Kidney glomerular epithelial cell (primary cell): Measurements from ENCODE around the gene KRTAP10-1.
"Not testable (repeated sequence)": the region's sequence is repeated elsewhere in the genome, so short reads cannot be mapped to it uniquely, and the experiment has no call there.

Source experiments
- DNase-seq: peaks from one replicate; lab custom pipeline; 2025; lab: John Stamatoyannopoulos, UW

Gene KRTAP10-1

GRCh38 chr21:44571296-44571695, 31.3 kb upstream of the KRTAP10-1 start:
- DNase-seq, result no peak

GRCh38 chr21:44569861-44570517, 30.0 kb upstream of the KRTAP10-1 start:
- DNase-seq, result no peak

GRCh38 chr21:44568667-44569556, 28.9 kb upstream of the KRTAP10-1 start:
- DNase-seq, result no peak

- DNase-seq, result no peak
Measured at GRCh38 chr21:44568261-44568660, 28.3 kb upstream of the KRTAP10-1 start.

- DNase-seq, result no peak
Measured at GRCh38 chr21:44567481-44568171, 27.6 kb upstream of the KRTAP10-1 start.

DNA sequence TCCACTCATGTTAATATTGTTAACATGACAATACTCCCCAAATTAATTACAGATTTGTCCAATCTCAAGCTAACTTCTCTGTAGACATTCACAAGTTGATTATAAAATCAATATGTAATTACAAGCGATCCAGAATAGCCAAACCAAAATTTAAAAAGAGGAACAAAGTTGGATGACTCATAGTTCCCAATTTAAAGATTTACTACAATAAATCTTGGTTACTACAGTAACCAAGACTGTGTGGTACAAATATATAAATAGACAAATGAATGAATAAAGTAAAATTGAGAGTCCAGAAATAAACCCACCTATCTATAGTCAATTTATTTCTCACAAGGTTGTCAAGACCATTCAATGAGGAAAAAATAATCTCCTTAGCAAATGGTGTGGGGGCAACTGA, 26.4 kb upstream of the KRTAP10-1 start:
- no peak for DNase-seq

GRCh38 chr21:44564886-44565598, 25.0 kb upstream of the KRTAP10-1 start:
- DNase-seq, result no peak

GRCh38 chr21:44564099-44564498, 24.1 kb upstream of the KRTAP10-1 start:
- no peak for DNase-seq

DNA sequence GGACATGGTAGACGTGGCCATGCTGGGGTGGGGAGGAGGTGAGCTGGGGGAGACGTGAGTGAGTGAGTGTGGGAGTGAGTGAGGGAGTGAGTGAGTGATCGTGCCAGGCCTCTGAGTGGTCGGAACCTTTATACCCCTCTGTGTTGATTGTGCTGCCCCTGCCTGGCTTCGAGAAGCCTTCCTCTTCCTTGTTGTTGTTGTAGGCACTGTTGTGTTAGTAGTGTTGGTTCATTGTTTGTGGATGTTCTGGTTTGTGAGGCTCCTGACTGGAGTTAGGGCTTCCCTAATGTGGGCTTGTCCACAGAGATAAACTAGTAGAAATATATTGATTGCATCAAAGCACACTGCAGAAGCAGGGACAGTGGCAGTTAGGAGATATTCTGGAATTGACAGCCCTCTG, 18.7 kb upstream of the KRTAP10-1 start, which contains the start of gene KRTAP10-3:
KRTAP10-3 (minus strand) TSS at position 101 of the 400 bp plus-strand sequence; CDS start at position 21, 80 bp downstream.
- no peak for DNase-seq

GRCh38 chr21:44558329-44558675, 18.3 kb upstream of the KRTAP10-1 start:
- not testable (repeated sequence) for DNase-seq

GRCh38 chr21:44557491-44558328, 17.7 kb upstream of the KRTAP10-1 start:
- DNase-seq, result no peak

- no peak for DNase-seq
Measured at GRCh38 chr21:44556879-44557278, 16.9 kb upstream of the KRTAP10-1 start.

DNA sequence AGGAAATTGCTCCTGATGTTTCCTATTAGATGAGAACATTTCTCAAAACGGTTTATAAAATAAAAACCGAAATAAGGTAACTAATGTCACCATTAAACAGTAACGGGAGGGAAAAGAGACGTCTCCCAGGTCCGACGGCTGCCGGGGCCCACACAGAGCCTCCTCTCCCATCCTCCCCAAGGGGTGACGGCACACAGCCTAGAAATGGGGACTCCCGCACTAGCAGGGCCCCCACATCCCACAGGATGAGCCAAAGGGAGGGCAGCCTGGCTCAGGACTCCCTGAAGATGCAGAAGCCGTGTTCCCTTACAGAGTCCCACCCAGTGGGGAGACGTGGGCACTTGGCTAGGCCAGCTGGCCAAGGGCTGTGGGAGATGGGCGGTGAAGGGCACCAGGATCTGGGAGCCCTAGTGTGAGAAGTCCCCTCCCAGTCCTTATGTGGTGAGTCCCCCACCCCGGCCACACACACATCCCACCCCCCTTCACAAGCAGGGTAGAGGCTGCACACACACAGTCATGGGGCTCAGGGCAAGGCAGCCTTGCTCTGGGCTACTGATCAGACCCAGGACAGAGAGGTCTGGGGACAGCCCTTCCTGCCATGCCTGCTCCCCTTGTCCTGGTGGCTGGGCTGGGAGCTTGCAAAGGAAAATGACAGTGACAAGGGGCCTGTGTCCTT, 15.3 kb upstream of the KRTAP10-1 start:
- no peak for DNase-seq

DNA sequence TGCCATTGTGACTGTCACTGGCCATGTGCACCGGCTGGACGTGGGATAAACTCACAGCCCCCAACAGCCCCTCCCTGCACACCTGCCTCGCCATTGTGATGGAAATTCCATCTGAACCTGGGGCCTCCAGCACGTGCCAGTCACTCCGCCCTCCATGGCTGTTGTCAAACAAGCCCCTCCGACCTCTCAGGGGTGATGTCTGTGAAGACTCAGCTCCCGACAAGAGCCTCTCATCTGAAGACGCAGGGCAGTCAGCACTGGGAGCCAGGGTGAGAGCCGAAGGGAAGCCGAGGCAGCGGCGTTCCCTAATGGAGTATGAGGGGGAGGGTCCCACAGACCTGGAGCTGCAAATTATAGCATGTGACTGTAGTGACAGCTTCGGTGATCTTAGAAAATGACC, 12.7 kb upstream of the KRTAP10-1 start:
- no peak for DNase-seq

- no peak for DNase-seq
Measured at GRCh38 chr21:44552136-44552535, 12.1 kb upstream of the KRTAP10-1 start.

DNA sequence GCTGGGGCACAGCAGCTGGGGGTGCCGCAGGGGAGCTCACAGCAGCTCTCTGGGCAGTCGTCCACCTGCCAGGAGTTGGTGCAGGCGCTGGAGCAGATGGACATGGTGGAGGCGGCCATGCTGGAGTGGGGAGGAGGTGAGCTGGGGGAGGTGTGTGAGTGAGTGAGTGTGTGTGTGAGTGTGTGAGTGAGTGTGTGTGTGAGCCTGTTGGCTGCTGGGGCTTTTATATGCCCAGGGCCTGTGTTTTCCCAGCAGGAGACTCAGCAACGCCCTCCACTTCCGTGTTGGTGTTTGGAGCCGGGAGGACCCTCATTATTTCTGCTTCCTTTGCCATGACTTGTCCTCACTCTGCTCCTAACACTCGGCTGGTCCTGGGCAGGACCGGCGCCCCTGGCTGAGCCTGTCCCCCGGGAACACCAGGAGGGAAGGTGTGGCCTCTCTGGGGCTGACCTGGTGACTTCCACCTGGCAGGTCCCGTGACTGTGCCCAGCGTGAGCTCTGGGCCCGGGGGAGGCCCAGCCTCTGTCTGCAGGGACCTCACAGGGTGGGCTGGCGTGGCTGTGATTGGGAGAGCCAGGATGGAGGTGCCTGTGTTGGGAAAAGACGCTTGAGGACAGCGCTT, 11.5 kb upstream of the KRTAP10-1 start, which contains the start of gene KRTAP10-2:
KRTAP10-2 (minus strand) TSS at position 166 of the 622 bp plus-strand sequence; CDS start at position 119, 47 bp downstream.
- DNase-seq, result no peak

- no peak for DNase-seq
Measured at GRCh38 chr21:44550807-44551206, 10.8 kb upstream of the KRTAP10-1 start.

DNA sequence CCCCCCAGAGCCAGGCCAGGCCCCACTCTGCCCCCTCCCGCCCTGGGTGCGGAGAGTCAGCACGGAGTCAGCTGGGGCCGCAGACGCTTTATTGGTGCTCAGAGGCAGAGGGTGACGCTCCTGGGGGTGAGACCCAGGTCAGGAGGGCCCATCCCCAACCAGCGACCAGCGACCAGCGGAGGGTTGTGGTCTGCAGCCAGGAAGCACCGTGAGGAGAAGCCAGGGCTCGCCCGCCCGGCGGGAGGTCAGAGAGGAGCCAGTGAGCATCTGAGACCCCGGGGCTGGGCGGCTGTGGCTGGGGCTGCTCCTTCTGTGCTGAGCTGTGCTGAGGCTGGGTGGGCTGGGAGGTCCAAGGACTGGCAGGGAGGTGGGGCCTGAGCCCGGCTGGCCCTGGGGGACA, 10.3 kb upstream of the KRTAP10-1 start:
- not testable (repeated sequence) for DNase-seq

DNA sequence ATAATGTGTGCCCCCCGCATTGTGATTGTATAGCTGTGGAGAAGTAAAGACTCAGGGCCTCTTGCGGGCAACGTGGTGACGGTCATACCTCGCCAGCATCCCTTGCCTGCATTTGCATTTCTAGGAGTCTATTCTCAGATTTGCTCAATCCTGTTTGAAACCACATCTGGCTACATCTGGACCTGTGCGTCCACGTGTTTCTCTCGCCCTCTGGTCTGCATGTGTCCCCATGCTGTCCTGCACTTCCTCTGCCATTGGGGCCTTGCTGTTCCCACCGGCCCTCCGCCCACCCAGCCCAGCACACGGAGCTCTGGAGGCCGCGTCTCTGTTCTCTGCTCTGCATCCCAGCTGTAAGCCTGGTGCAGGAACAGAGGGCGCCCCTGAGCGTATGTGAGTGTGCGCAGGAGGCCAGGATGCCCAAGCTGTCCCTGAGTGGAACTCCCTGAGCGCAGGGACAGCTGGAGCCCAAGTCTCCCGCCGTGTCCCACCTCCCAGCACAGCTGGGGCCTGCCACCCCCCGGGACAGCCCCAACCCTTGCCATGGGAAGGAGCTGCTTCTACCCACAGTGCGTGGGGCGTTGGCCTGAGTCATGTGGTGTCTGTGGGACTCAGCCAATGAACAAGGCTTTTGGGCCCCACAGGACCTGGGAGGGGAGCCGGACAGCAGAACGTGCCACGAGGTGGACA, 9.7 kb upstream of the KRTAP10-1 start:
- DNase-seq, result no peak
